Measurements from ENCODE around the gene ABCD3.

ABCD3 gene

GRCh38 chr1:94463056-94463764 is 45.0 kb downstream of the ABCD3 start:
- H3K27me3 Mint-ChIP-seq: no peaks in the 10 kb centered on the region
- no peak overlapping the region for H3K27ac Mint-ChIP-seq
- peaks cover 81% of the 10 kb centered on the region for H3K36me3 Mint-ChIP-seq (ENCODE audit: low read depth)
- H3K9me3 Mint-ChIP-seq: no peaks in the 10 kb centered on the region
- no peak overlapping the region for H3K4me3 Mint-ChIP-seq
- DNase-seq: no peak
- H3K4me1 Mint-ChIP-seq (ENCODE audit: low read depth): peaks cover 9% of the 10 kb centered on the region

- no peak overlapping the region for H3K27ac Mint-ChIP-seq
- H3K4me1 Mint-ChIP-seq (ENCODE audit: low read depth): peaks cover 10% of the 10 kb centered on the region
- no peak overlapping the region for H3K4me3 Mint-ChIP-seq
- DNase-seq: no peak
- no peaks in the 10 kb centered on the region for H3K27me3 Mint-ChIP-seq
- H3K36me3 Mint-ChIP-seq (ENCODE audit: low read depth): peaks cover 84% of the 10 kb centered on the region
- no peaks in the 10 kb centered on the region for H3K9me3 Mint-ChIP-seq
These were observed 45.7 kb downstream of the ABCD3 start for GRCh38 chr1:94463765-94464330.

DNA sequence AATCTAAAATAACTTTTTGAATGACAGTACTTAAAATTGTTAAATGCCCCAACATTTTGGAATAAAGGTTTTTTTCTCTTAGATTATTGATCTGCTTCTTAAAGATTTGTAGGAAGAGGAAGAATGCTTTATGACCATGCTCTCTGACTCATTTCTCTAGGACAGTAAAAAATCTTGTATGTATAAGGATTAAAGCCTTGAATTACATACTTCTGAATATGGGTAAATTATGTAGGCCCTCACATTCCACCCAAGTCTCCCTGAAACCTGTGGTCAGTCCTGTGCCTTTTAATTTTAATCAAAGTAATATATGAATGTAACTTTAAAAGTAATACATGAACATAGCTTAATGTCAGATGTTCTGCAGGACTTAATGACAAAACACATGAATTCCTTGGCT is 50.5 kb downstream of the ABCD3 start:
- no peak overlapping the region for H3K4me3 Mint-ChIP-seq
- peaks cover 1% of the 10 kb centered on the region for H3K4me1 Mint-ChIP-seq (ENCODE audit: low read depth)
- no peaks in the 10 kb centered on the region for H3K27me3 Mint-ChIP-seq
- no peaks in the 10 kb centered on the region for H3K9me3 Mint-ChIP-seq
- no peak overlapping the region for H3K27ac Mint-ChIP-seq
- no peak for DNase-seq
- H3K36me3 Mint-ChIP-seq (ENCODE audit: low read depth): peaks cover 75% of the 10 kb centered on the region

DNA sequence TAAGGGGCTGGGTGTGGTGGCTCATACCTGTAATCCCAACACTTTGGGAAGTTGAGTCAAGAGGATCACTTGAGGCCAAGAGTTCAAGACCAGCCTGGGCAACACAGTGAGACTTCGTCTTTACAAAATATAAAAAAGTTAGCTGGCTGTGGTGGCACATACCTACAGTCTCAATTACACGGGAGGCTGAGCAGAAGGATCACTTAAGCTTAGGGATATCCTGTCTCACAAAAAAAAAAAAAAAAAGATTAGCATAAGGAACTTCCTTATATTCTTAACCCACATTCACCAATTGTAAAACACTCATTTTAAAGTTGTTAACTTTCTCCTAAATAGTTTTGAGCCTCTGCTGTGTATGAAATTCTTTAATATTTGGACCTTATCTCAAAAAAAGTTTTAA is 53.1 kb downstream of the ABCD3 start:
- Mint-ChIP-seq H3K4me3 (no peak overlapping the region), H3K9me3 (no peaks in the 10 kb centered on the region), H3K27me3 (no peaks in the 10 kb centered on the region), H3K27ac (no peak overlapping the region), H3K36me3 (ENCODE audit: low read depth) (peaks cover 60% of the 10 kb centered on the region), H3K4me1 (ENCODE audit: low read depth) (peaks cover 1% of the 10 kb centered on the region)
- no peak for DNase-seq

- no peak overlapping the region for H3K27ac Mint-ChIP-seq
- H3K27me3 Mint-ChIP-seq: no peaks in the 10 kb centered on the region
- peaks cover 51% of the 10 kb centered on the region for H3K36me3 Mint-ChIP-seq (ENCODE audit: low read depth)
- no peaks in the 10 kb centered on the region for H3K9me3 Mint-ChIP-seq
- DNase-seq: no peak
- no peak overlapping the region for H3K4me3 Mint-ChIP-seq
- no peaks in the 10 kb centered on the region for H3K4me1 Mint-ChIP-seq (ENCODE audit: low read depth)
These were observed 57.0 kb downstream of the ABCD3 start for GRCh38 chr1:94475232-94475631.

GRCh38 chr1:94479682-94480081 is 61.5 kb downstream of the ABCD3 start:
- Mint-ChIP-seq H3K36me3 (ENCODE audit: low read depth) (peaks cover 73% of the 10 kb centered on the region), H3K4me3 (no peak overlapping the region), H3K4me1 (ENCODE audit: low read depth) (peaks cover 2% of the 10 kb centered on the region), H3K27me3 (no peaks in the 10 kb centered on the region), H3K27ac (no peak overlapping the region), H3K9me3 (no peaks in the 10 kb centered on the region)
- DNase-seq: no peak

GRCh38 chr1:94481473-94481933 is 63.3 kb downstream of the ABCD3 start:
- no peaks in the 10 kb centered on the region for H3K9me3 Mint-ChIP-seq
- no peak overlapping the region for H3K27ac Mint-ChIP-seq
- no peaks in the 10 kb centered on the region for H3K27me3 Mint-ChIP-seq
- H3K4me3 Mint-ChIP-seq: no peak overlapping the region
- peaks cover 79% of the 10 kb centered on the region for H3K36me3 Mint-ChIP-seq (ENCODE audit: low read depth)
- peak; percentile 33 for DNase-seq
- peaks cover 2% of the 10 kb centered on the region for H3K4me1 Mint-ChIP-seq (ENCODE audit: low read depth)

- H3K36me3 Mint-ChIP-seq (ENCODE audit: low read depth): peaks cover 90% of the 10 kb centered on the region
- H3K4me1 Mint-ChIP-seq (ENCODE audit: low read depth): peaks cover 7% of the 10 kb centered on the region
- no peak for DNase-seq
- no peak overlapping the region for H3K4me3 Mint-ChIP-seq
- no peak overlapping the region for H3K27ac Mint-ChIP-seq
- H3K27me3 Mint-ChIP-seq: no peaks in the 10 kb centered on the region
- no peaks in the 10 kb centered on the region for H3K9me3 Mint-ChIP-seq
These were observed 68.8 kb downstream of the ABCD3 start for GRCh38 chr1:94486990-94487389.

DNA sequence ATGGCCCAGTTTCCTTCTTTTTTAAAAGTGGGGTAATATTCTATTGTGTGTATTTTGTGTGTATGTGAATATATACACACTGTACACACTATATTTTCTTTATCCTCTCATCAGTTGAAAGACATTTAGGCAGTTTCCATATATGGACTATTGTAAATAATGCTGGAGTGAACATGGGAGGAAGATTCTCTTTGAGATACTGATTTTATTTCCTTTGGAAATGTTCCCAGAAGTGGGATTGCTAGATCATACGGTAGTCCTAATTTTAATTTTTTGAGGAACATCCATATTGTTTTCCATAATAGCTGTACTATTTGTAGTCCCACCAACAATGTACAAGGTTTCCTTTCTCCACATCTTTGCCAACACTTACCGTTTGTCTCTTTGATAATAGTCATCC is 72.4 kb downstream of the ABCD3 start:
- H3K4me1 Mint-ChIP-seq (ENCODE audit: low read depth): peaks cover 7% of the 10 kb centered on the region
- H3K27ac Mint-ChIP-seq: no peak overlapping the region
- no peak for DNase-seq
- H3K4me3 Mint-ChIP-seq: no peak overlapping the region
- no peaks in the 10 kb centered on the region for H3K9me3 Mint-ChIP-seq
- peaks cover 79% of the 10 kb centered on the region for H3K36me3 Mint-ChIP-seq (ENCODE audit: low read depth)
- H3K27me3 Mint-ChIP-seq: no peaks in the 10 kb centered on the region

- Mint-ChIP-seq H3K9me3 (no peaks in the 10 kb centered on the region), H3K4me1 (ENCODE audit: low read depth) (no peaks in the 10 kb centered on the region), H3K36me3 (ENCODE audit: low read depth) (peaks cover 72% of the 10 kb centered on the region), H3K27ac (no peak overlapping the region), H3K27me3 (no peaks in the 10 kb centered on the region), H3K4me3 (no peak overlapping the region)
- no peak for DNase-seq
These were observed 78.0 kb downstream of the ABCD3 start for GRCh38 chr1:94496076-94496755.

GRCh38 chr1:94501426-94501825 is 83.2 kb downstream of the ABCD3 start:
- Mint-ChIP-seq H3K4me1 (ENCODE audit: low read depth) (peaks cover 3% of the 10 kb centered on the region), H3K36me3 (ENCODE audit: low read depth) (peaks cover 87% of the 10 kb centered on the region), H3K9me3 (no peaks in the 10 kb centered on the region), H3K27ac (no peak overlapping the region), H3K27me3 (no peaks in the 10 kb centered on the region), H3K4me3 (no peak overlapping the region)
- no peak for DNase-seq

DNA sequence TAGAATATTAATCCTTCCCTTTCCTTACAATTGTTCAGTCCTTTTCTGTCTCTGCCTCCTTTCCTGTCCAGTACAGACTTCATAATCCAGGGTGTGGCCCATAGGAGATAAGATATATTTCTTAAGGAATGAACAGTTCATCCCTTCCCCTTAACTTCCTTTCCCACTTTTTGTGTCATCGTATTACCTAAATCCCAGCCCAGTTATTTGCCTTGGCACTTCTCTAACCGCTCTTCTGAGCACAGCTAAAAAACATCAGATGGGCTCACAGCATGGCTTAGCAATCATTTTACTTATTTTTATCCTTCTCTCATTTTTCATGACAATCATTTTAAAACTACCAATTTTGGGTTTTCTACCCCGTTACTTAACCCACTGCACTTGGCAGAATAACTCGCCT is 83.7 kb downstream of the ABCD3 start:
- no peaks in the 10 kb centered on the region for H3K9me3 Mint-ChIP-seq
- DNase-seq: no peak
- no peaks in the 10 kb centered on the region for H3K27me3 Mint-ChIP-seq
- peaks cover 3% of the 10 kb centered on the region for H3K4me1 Mint-ChIP-seq (ENCODE audit: low read depth)
- no peak overlapping the region for H3K27ac Mint-ChIP-seq
- H3K4me3 Mint-ChIP-seq: no peak overlapping the region
- H3K36me3 Mint-ChIP-seq (ENCODE audit: low read depth): peaks cover 88% of the 10 kb centered on the region

DNA sequence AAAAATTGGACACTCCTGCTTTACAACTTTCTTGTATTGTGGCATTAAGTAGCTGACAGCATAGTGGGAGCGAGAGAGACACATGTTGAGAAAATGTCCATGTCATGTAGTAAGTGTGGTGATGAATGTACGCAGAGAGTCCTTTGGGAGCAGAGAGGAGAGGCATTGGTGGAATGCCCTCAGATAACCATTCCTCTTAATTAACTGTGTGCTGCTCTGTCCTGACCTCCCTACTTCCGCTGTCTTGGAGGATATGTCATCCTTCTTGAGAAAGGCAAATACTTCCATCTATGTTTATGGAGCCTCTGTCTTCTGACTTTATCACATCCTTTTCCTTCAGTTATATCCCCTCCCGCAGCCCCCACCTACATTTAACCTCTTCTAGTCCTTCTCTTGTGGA is 85.0 kb downstream of the ABCD3 start:
- Mint-ChIP-seq H3K4me1 (ENCODE audit: low read depth) (peaks cover 3% of the 10 kb centered on the region), H3K36me3 (ENCODE audit: low read depth) (peaks cover 85% of the 10 kb centered on the region), H3K9me3 (no peaks in the 10 kb centered on the region)

GRCh38 chr1:94504601-94505000 is 86.4 kb downstream of the ABCD3 start:
- H3K4me3 Mint-ChIP-seq: no peak overlapping the region
- no peak overlapping the region for H3K27ac Mint-ChIP-seq
- DNase-seq: no peak
- peaks cover 3% of the 10 kb centered on the region for H3K4me1 Mint-ChIP-seq (ENCODE audit: low read depth)
- no peaks in the 10 kb centered on the region for H3K9me3 Mint-ChIP-seq
- H3K27me3 Mint-ChIP-seq: no peaks in the 10 kb centered on the region
- H3K36me3 Mint-ChIP-seq (ENCODE audit: low read depth): peaks cover 83% of the 10 kb centered on the region

More for the DNA sequence above, 85.0 kb downstream of the ABCD3 start:
- Mint-ChIP-seq H3K27me3 (no peaks in the 10 kb centered on the region), H3K4me3 (no peak overlapping the region), H3K27ac (no peak overlapping the region)
- DNase-seq: no peak

DNA sequence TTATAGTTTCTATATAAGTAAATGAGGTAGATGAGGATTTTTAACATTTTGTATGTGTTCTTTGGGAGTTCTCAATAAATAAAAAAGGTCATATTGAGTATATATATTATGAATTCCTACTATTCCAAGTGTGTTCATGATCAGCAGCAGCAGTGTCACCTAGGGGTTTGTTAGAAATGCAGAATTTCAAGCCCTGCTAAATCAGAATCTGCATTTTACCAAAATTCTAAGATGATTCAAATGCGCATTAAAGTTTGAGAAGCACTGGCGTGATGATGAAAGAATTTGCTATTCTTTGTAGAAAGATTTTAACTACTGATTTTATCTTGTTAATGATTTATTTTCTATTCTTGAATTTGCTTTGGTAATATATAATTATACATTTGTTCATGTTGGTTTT is 94.6 kb downstream of the ABCD3 start:
- no peaks in the 10 kb centered on the region for H3K4me1 Mint-ChIP-seq (ENCODE audit: low read depth)
- DNase-seq: no peak
- peaks cover 61% of the 10 kb centered on the region for H3K36me3 Mint-ChIP-seq (ENCODE audit: low read depth)
- no peak overlapping the region for H3K4me3 Mint-ChIP-seq
- H3K27me3 Mint-ChIP-seq: no peaks in the 10 kb centered on the region
- H3K27ac Mint-ChIP-seq: no peak overlapping the region
- no peaks in the 10 kb centered on the region for H3K9me3 Mint-ChIP-seq

Measured in activated T-cell treated with anti-CD3 and anti-CD28 coated beads, Interleukin-2, amount 50 U/mL, for 24 hours (primary cell).